Measurements from ENCODE around the gene PLCZ1. TPM values are rescaled to one million over a fixed set of nuclear protein-coding genes. Genes with fewer than 3 reads are reported as not detected.

PLCZ1 gene
- total and polyA plus RNA-seq, 2 experiments from 2014 or later = not detected

GRCh38 chr12:18720690-18721089, 17.1 kb downstream of the PLCZ1 start:
- no peaks in the 10 kb centered on the region for H3K9me2 ChIP-seq (ENCODE audit: insufficient read depth)
- Mint-ChIP-seq H3K4me3 (no peak overlapping the region), H3K36me3 (ENCODE audit: low read depth) (no peaks in the 10 kb centered on the region), H3K27ac (no peak overlapping the region), H3K4me1 (no peaks in the 10 kb centered on the region), H3K27me3 (ENCODE audit: insufficient read depth, low read depth, poor library complexity) (no peaks in the 10 kb centered on the region), H3K9me3 (no peaks in the 10 kb centered on the region; the same call in 2 of the 3 replicates)
- ATAC-seq = no peak
- H2AFZ ChIP-seq = no peak overlapping the region
- no peaks in the 10 kb centered on the region for H4K20me1 ChIP-seq (replicated peaks; ENCODE audit: insufficient read depth)
- no peaks in the 10 kb centered on the region for H3F3A ChIP-seq (replicated peaks; ENCODE audit: low read depth)
- DNase-seq (ENCODE audit: low spot score) = no peak
- no peak overlapping the region for H3K4me2 ChIP-seq
- no peaks in the 10 kb centered on the region for H3K79me2 ChIP-seq (replicated peaks; ENCODE audit: insufficient read depth)
- no peaks in the 10 kb centered on the region for H3K36me3 ChIP-seq (ENCODE audit: insufficient read depth)
- H3K27ac ChIP-seq (ENCODE audit: low read depth) = no peak overlapping the region
- TF ChIP-seq ZNF462 (CRISPR knock-in tag; IDR thresholded peaks at IDR 0.05) (no peak), EZH2 (IDR thresholded peaks at IDR 0.05; ENCODE audit: low read depth, unreplicated experiment) (no peak)
- no peak overlapping the region for H3K4me3 ChIP-seq
- H3K27me3 ChIP-seq (ENCODE audit: insufficient read depth) = no peaks in the 10 kb centered on the region
- no peaks in the 10 kb centered on the region for H3K4me1 ChIP-seq (ENCODE audit: insufficient read depth)

GRCh38 chr12:18719922-18720510, 17.8 kb downstream of the PLCZ1 start:
- Histone ChIP-seq H3K36me3 (ENCODE audit: insufficient read depth) (no peaks in the 10 kb centered on the region), H3K27ac (ENCODE audit: low read depth) (no peak overlapping the region), H2AFZ (no peak overlapping the region), H3K79me2 (replicated peaks; ENCODE audit: insufficient read depth) (no peaks in the 10 kb centered on the region), H3F3A (replicated peaks; ENCODE audit: low read depth) (no peaks in the 10 kb centered on the region), H4K20me1 (replicated peaks; ENCODE audit: insufficient read depth) (no peaks in the 10 kb centered on the region), H3K27me3 (ENCODE audit: insufficient read depth) (no peaks in the 10 kb centered on the region), H3K4me3 (no peak overlapping the region), H3K9me2 (ENCODE audit: insufficient read depth) (no peaks in the 10 kb centered on the region), H3K4me2 (no peak overlapping the region), H3K4me1 (ENCODE audit: insufficient read depth) (no peaks in the 10 kb centered on the region)
- H3K4me3 Mint-ChIP-seq = no peak overlapping the region
- no peaks in the 10 kb centered on the region for H3K27me3 Mint-ChIP-seq (ENCODE audit: insufficient read depth, low read depth, poor library complexity)
- H3K9me3 Mint-ChIP-seq = no peaks in the 10 kb centered on the region; the same call in 2 of the 3 replicates
- no peaks in the 10 kb centered on the region for H3K36me3 Mint-ChIP-seq (ENCODE audit: low read depth)
- H3K27ac Mint-ChIP-seq = no peak overlapping the region
- ATAC-seq = no peak
- no peaks in the 10 kb centered on the region for H3K4me1 Mint-ChIP-seq
- no peak for DNase-seq (ENCODE audit: low spot score)
- no peak for TF ChIP-seq EZH2 (IDR thresholded peaks at IDR 0.05; ENCODE audit: low read depth, unreplicated experiment)
- TF ChIP-seq EZH2phosphoT487 (IDR thresholded peaks at IDR 0.05; ENCODE audit: unreplicated experiment) = no peak
- TF ChIP-seq ZNF462 (CRISPR knock-in tag; IDR thresholded peaks at IDR 0.05) = no peak

Measured in GM23338 (cell line).